Measurements from ENCODE around the gene MEFV.
"Not testable (repeated sequence)": the region's sequence is repeated elsewhere in the genome, so short reads cannot be mapped to it uniquely, and the experiment has no call there.

Gene MEFV

GRCh38 chr16:3282103-3282729 lies 25.8 kb upstream of the MEFV start:
- in situ Hi-C loops (cut with HindIII; ENCODE audit: low sequenced_read_pairs): no loop called here
- peak overlapping the region; percentile 98 for H3K4me3 ChIP-seq (ENCODE audit: low read depth, low read length)
- TF ChIP-seq CTCF (IDR thresholded peaks at IDR 0.05; ENCODE audit: low read depth, low read length): no peak
- DNase-seq (ENCODE audit: low read depth, low spot score): no peak

- TF ChIP-seq CTCF (IDR thresholded peaks at IDR 0.05; ENCODE audit: low read depth, low read length): no peak
- H3K4me3 ChIP-seq (ENCODE audit: low read depth, low read length): no peak overlapping the region
- in situ Hi-C loops (cut with HindIII; ENCODE audit: low sequenced_read_pairs): no loop called here
- no peak for DNase-seq (ENCODE audit: low read depth, low spot score)
Measured at GRCh38 chr16:3281222-3281820, 24.9 kb upstream of the MEFV start.

- in situ Hi-C loops (cut with HindIII; ENCODE audit: low sequenced_read_pairs): no loop called here
- no peak for DNase-seq (ENCODE audit: low read depth, low spot score)
- TF ChIP-seq CTCF (IDR thresholded peaks at IDR 0.05; ENCODE audit: low read depth, low read length): no peak
Measured at GRCh38 chr16:3276679-3277078, 20.2 kb upstream of the MEFV start.

GRCh38 chr16:3274947-3275346 lies 18.5 kb upstream of the MEFV start:
- DNase-seq (ENCODE audit: low read depth, low spot score): no peak
- no peak for TF ChIP-seq CTCF (IDR thresholded peaks at IDR 0.05; ENCODE audit: low read depth, low read length)
- no peak overlapping the region for H3K4me3 ChIP-seq (ENCODE audit: low read depth, low read length)
- in situ Hi-C loops (cut with HindIII; ENCODE audit: low sequenced_read_pairs): no loop called here

More at GRCh38 chr16:3276679-3277078, 20.2 kb upstream of the MEFV start:
- H3K4me3 ChIP-seq (ENCODE audit: low read depth, low read length): no peak overlapping the region

- H3K4me3 ChIP-seq (ENCODE audit: low read depth, low read length): no peak overlapping the region
- in situ Hi-C loops (cut with HindIII; ENCODE audit: low sequenced_read_pairs): no loop called here
- no peak for TF ChIP-seq CTCF (IDR thresholded peaks at IDR 0.05; ENCODE audit: low read depth, low read length)
- DNase-seq (ENCODE audit: low read depth, low spot score): peak; percentile 20
Measured at GRCh38 chr16:3274490-3274889, 18.1 kb upstream of the MEFV start.

GRCh38 chr16:3271281-3271680 lies 14.8 kb upstream of the MEFV start:
- in situ Hi-C loops (cut with HindIII; ENCODE audit: low sequenced_read_pairs); DNase-seq (ENCODE audit: low read depth, low spot score); H3K4me3 ChIP-seq (ENCODE audit: low read depth, low read length): not testable (repeated sequence)

GRCh38 chr16:3270718-3271117 lies 14.3 kb upstream of the MEFV start:
- H3K4me3 ChIP-seq (ENCODE audit: low read depth, low read length); DNase-seq (ENCODE audit: low read depth, low spot score); in situ Hi-C loops (cut with HindIII; ENCODE audit: low sequenced_read_pairs): not testable (repeated sequence)

Measured in astrocyte of the spinal cord (primary cell).